Liver (tissue), 3 donors: Measurements from ENCODE around the gene YKT6.

ENCODE experiments used
- HNF4G ChIP-seq: IDR thresholded peaks from 2 replicates; pipeline ENCODE4 v1.6.1; 2016; ENCODE audit warnings: antibody characterized with exemption
- RAD21 ChIP-seq, 2 donors: IDR thresholded peaks; 2 replicates each; pipeline ENCODE4 v1.6.1; 2016; ENCODE audit warnings: antibody characterized with exemption in 2 of 2, mild to moderate bottlenecking in 2 of 2
- TF ChIP-seq, protein P1 (sequence below): fragments of 150-350 bp; IDR thresholded peaks from 2 replicates; pipeline ENCODE4 v1.5.1; 2017; ENCODE audit warnings: improper control_type of control experiment, low read depth, low read length; ENCODE audit not compliant: missing input control
- TF ChIP-seq, protein P2 (sequence below): IDR thresholded peaks from 2 replicates; pipeline ENCODE4 v1.6.1; 2016; ENCODE audit warnings: antibody characterized with exemption
- TF ChIP-seq, protein P3 (sequence below): IDR thresholded peaks from 2 replicates; pipeline ENCODE4 v1.6.1; 2016; ENCODE audit warnings: antibody characterized with exemption, mild to moderate bottlenecking
- donor health status: healthy.
- donor health status: healthy.

DNA sequence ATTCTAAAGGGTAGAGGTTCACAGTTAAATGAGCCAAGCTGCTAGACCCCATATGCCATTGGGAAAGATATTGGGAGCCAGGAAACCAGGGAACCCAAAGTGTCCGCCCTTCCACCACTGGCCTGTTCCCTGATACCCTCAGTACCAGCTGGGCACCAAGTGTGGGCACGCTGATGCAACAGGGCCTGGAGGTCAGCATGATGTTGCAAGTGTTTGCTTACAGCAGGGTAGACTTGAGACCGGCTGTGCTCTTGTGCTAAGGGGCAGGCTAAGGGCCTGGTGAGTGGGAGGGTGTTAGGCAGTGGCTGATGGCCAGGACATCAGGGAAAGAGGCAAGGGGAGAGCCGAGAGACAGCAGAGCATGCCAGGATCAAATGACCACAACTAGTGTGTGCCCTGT is 38.6 kb upstream of the YKT6 start:
- TF ChIP-seq HNF4G (peak; percentile 90), RAD21 (IDR thresholded peaks at IDR 0.05) (peak; percentile 49 to 64)
- TF ChIP-seq, protein P1, sequence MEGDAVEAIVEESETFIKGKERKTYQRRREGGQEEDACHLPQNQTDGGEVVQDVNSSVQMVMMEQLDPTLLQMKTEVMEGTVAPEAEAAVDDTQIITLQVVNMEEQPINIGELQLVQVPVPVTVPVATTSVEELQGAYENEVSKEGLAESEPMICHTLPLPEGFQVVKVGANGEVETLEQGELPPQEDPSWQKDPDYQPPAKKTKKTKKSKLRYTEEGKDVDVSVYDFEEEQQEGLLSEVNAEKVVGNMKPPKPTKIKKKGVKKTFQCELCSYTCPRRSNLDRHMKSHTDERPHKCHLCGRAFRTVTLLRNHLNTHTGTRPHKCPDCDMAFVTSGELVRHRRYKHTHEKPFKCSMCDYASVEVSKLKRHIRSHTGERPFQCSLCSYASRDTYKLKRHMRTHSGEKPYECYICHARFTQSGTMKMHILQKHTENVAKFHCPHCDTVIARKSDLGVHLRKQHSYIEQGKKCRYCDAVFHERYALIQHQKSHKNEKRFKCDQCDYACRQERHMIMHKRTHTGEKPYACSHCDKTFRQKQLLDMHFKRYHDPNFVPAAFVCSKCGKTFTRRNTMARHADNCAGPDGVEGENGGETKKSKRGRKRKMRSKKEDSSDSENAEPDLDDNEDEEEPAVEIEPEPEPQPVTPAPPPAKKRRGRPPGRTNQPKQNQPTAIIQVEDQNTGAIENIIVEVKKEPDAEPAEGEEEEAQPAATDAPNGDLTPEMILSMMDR, result no peak
- TF ChIP-seq, protein P2, sequence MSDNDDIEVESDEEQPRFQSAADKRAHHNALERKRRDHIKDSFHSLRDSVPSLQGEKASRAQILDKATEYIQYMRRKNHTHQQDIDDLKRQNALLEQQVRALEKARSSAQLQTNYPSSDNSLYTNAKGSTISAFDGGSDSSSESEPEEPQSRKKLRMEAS, result peak; percentile 94
- TF ChIP-seq, protein P3, sequence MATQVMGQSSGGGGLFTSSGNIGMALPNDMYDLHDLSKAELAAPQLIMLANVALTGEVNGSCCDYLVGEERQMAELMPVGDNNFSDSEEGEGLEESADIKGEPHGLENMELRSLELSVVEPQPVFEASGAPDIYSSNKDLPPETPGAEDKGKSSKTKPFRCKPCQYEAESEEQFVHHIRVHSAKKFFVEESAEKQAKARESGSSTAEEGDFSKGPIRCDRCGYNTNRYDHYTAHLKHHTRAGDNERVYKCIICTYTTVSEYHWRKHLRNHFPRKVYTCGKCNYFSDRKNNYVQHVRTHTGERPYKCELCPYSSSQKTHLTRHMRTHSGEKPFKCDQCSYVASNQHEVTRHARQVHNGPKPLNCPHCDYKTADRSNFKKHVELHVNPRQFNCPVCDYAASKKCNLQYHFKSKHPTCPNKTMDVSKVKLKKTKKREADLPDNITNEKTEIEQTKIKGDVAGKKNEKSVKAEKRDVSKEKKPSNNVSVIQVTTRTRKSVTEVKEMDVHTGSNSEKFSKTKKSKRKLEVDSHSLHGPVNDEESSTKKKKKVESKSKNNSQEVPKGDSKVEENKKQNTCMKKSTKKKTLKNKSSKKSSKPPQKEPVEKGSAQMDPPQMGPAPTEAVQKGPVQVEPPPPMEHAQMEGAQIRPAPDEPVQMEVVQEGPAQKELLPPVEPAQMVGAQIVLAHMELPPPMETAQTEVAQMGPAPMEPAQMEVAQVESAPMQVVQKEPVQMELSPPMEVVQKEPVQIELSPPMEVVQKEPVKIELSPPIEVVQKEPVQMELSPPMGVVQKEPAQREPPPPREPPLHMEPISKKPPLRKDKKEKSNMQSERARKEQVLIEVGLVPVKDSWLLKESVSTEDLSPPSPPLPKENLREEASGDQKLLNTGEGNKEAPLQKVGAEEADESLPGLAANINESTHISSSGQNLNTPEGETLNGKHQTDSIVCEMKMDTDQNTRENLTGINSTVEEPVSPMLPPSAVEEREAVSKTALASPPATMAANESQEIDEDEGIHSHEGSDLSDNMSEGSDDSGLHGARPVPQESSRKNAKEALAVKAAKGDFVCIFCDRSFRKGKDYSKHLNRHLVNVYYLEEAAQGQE, result peak; percentile 63
